Stomach (tissue), 19 donors: ENCODE data around the gene ENTR1. TPM values are rescaled to one million over a fixed set of nuclear protein-coding genes. Genes with fewer than 3 reads are reported as not detected.

Source experiments
- DNase-seq, 2 donors: peaks; one replicate each; pipeline versions ENCODE4 v3.0.0 to v3.0.0-alpha.2; 2013 to 2019
- H3K27ac ChIP-seq, 5 donors: fragments of 200-600 bp in 4 of 5; sonication (generic) in 4 of 5; one replicate each; pipeline ENCODE4 v1.5.1; 2013 to 2019; ENCODE audit warnings: mild to moderate bottlenecking in 1 of 5, moderate library complexity in 1 of 5
- H3K27me3 ChIP-seq, 3 donors: fragments of 200-600 bp; sonication (generic); one replicate each; pipeline ENCODE4 v1.5.1; 2017 to 2019; ENCODE audit warnings: mixed run types in 1 of 3
- H3K36me3 ChIP-seq, 4 donors: fragments of 200-600 bp; sonication (generic); 1 replicate in 3 of 4; 2 replicates in 1 of 4; pipeline ENCODE4 v1.5.1; 2016 to 2019
- H3K4me1 ChIP-seq, 4 donors: fragments of 200-600 bp; sonication (generic); one replicate each; pipeline ENCODE4 v1.5.1; 2016 to 2019
- H3K4me3 ChIP-seq, 4 donors: fragments of 200-600 bp; sonication (generic) in 3 of 4; one replicate each; pipeline ENCODE4 v1.5.1; 2016 to 2019; ENCODE audit warnings: mild to moderate bottlenecking in 1 of 4
- H3K9me3 ChIP-seq, 4 donors: fragments of 200-600 bp; sonication (generic); one replicate each; pipeline ENCODE4 v1.5.1; 2016 to 2019
- CTCF ChIP-seq, 7 experiments: fragments of 450-650 bp in 4 of 7; fragments of 200-600 bp in 3 of 7; sonication (generic) in 3 of 7; IDR thresholded peaks; one replicate each; pipeline ENCODE4 v1.5.1; 2016 to 2019; ENCODE audit warnings: antibody characterized with exemption in 7 of 7, control low read depth in 2 of 7, mild to moderate bottlenecking in 1 of 7
- EP300 ChIP-seq: sonication (generic); formaldehyde crosslinking; IDR thresholded peaks from one replicate; pipeline ENCODE4 v1.6.1; 2017; ENCODE audit warnings: antibody characterized with exemption
- POLR2A ChIP-seq, 4 donors: fragments of 450-650 bp; IDR thresholded peaks; one replicate each; pipeline ENCODE4 v1.6.1; 2016; ENCODE audit warnings: antibody characterized with exemption in 4 of 4, control low read depth in 2 of 4, mild to moderate bottlenecking in 1 of 4, moderate library complexity in 1 of 4
- POLR2AphosphoS5 ChIP-seq, 3 donors: sonication (generic); formaldehyde crosslinking; IDR thresholded peaks; one replicate each; pipeline ENCODE4 v1.6.1; 2016; ENCODE audit warnings: antibody characterized with exemption in 3 of 3
- WGBS, 5 donors: extraction: QIAGEN DNeasy Blood & Tissue Kit in 3 of 5; methylation state at CpG; one replicate each; pipeline versions ENCODE4 v1.1.5 to v1.1.7; 2013 to 2018; 5-methylcytosine and 5-hydroxymethylcytosine counted together
- intact Hi-C: fragments of 100-400 bp; cut with DNase I; formaldehyde crosslinking; loops from one replicate; pipeline ENCODE4 v1.15.1; 2023; ENCODE audit warnings: low total_unique reads
- long read RNA-seq, 10 donors: transcript quantifications; one replicate each; lab custom pipeline, GENCODE V29; 2026
- polyA plus RNA-seq, 3 donors: library from polyadenylated mRNA; stranded (reverse); fragments of 200-250 nt; gene quantifications; one replicate each; pipeline ENCODE4 v1.2.3, GENCODE V29; 2013
- total RNA-seq, 5 donors: library from RNA; depleted of rRNA; stranded (reverse); fragments of >200 nt; gene quantifications; one replicate each; pipeline versions ENCODE4 v1.1.0 to v1.2.3, GENCODE V29; 2014 to 2016
- donor health status: healthy with polysubstance abuse.
- donor health status: Bipolar disorder and iron deficiency.
- donor health status: healthy.

The ENTR1 gene
- total RNA-seq (100 to 1,000 TPM in 1 of 5 donors, 10 to 100 TPM in 4; 26.3 to 184 (median 71.2) TPM), polyA plus RNA-seq (10 to 100 TPM; 20.6 to 29.5 (median 27.2) TPM)
- long read RNA-seq, donor 1: 0 reads
- long read RNA-seq, donor 2, partial matches to known transcripts: 0 of 2 reads
- long read RNA-seq, donor 2, other reads (novel, unspliced or antisense): 0 of 2 reads
- long read RNA-seq, donor 3, partial matches to known transcripts: 0 of 1 reads
- long read RNA-seq, donor 3, other reads (novel, unspliced or antisense): 0 of 1 reads
- long read RNA-seq, donor 4: 0 reads
- long read RNA-seq, donor 5, partial matches to known transcripts: 0 of 6 reads
- long read RNA-seq, donor 5, other reads (novel, unspliced or antisense): 0 of 6 reads
- long read RNA-seq, donor 6, transcript ENTR1-204 (8 exons, 2,129 nt): major isoform, 7 of 11 reads
- long read RNA-seq, donor 6, partial matches to known transcripts: 0 of 11 reads
- long read RNA-seq, donor 6, other reads (novel, unspliced or antisense): 0 of 11 reads
- long read RNA-seq, donor 7, partial matches to known transcripts: 0 of 3 reads
- long read RNA-seq, donor 7, other reads (novel, unspliced or antisense): 0 of 3 reads
- long read RNA-seq, donor 8, transcript ENTR1-204 (8 exons, 2,129 nt): major isoform, 5 of 6 reads
- long read RNA-seq, donor 8, partial matches to known transcripts: 0 of 6 reads
- long read RNA-seq, donor 8, other reads (novel, unspliced or antisense): 0 of 6 reads
- long read RNA-seq, donor 9, partial matches to known transcripts: 0 of 3 reads
- long read RNA-seq, donor 9, other reads (novel, unspliced or antisense): 0 of 3 reads
- long read RNA-seq, donor 10: 0 reads

GRCh38 chr9:136410500-136411287, at the start of gene ENTR1, which contains the start of gene PMPCA:
TSS of gene ENTR1 (minus strand) at chr9:136410614. CDS start at chr9:136410397, 217 bp downstream.
TSS of gene PMPCA (plus strand) at chr9:136410658. CDS start at chr9:136410669, 11 bp downstream.
- WGBS, 5 donors: 0% methylated on average over 21 to 82 of the region's 83 CpGs
- DNase-seq: peak; percentile 95 to 97
- intact Hi-C loops: no loop called here
- Histone ChIP-seq H3K27ac (peak within 1 kb of the TSS; percentile 86 to 96 (median 93)), H3K4me1 (peaks cover 22 to 34% (median 30%) of the 10 kb centered on the region in 4 donors), H3K36me3 (peaks cover 46 to 60% (median 58%) of the 10 kb centered on the region in 4 donors), H3K9me3 (no peaks in the 10 kb centered on the region), H3K4me3 (peak within 1 kb of the TSS; percentile 90 to 100 (median 99)), H3K27me3 (no peaks in the 10 kb centered on the region)
- TF ChIP-seq EP300 (no peak), POLR2AphosphoS5 (IDR thresholded peaks at IDR 0.05) (peak; percentile 98 to 100 (median 99)), POLR2A (IDR thresholded peaks at IDR 0.05) (peak in 2 of 4 donors; percentile 46 to 64), CTCF (IDR thresholded peaks at IDR 0.05) (no peak)

GRCh38 chr9:136459425-136459824, 49.0 kb upstream of the ENTR1 start:
- no peaks in the 10 kb centered on the region for H3K27me3 ChIP-seq
- H3K36me3 ChIP-seq: peaks cover 97 to 100% (median 100%) of the 10 kb centered on the region in 4 donors
- peaks cover 0 to 16% (median 0%) of the 10 kb centered on the region in 4 donors for H3K4me1 ChIP-seq
- no peak overlapping the region for H3K27ac ChIP-seq
- DNase-seq: no peak
- WGBS, 5 donors: 93 to 97% (median 95%) methylated on average over 28 of the region's 28 CpGs
- TF ChIP-seq POLR2A (IDR thresholded peaks at IDR 0.05): no peak
- TF ChIP-seq EP300: no peak
- no peak for TF ChIP-seq POLR2AphosphoS5 (IDR thresholded peaks at IDR 0.05)
- TF ChIP-seq CTCF (IDR thresholded peaks at IDR 0.05): no peak
- intact Hi-C loops: no loop called here
- no peak overlapping the region for H3K4me3 ChIP-seq
- H3K9me3 ChIP-seq: no peaks in the 10 kb centered on the region

GRCh38 chr9:136457326-136457725, 46.9 kb upstream of the ENTR1 start:
- DNase-seq: no peak
- Histone ChIP-seq H3K4me3 (no peak overlapping the region), H3K4me1 (peaks cover 0 to 16% (median 0%) of the 10 kb centered on the region in 4 donors), H3K36me3 (peaks cover 89 to 100% (median 100%) of the 10 kb centered on the region in 4 donors), H3K27ac (no peak overlapping the region), H3K27me3 (no peaks in the 10 kb centered on the region), H3K9me3 (no peaks in the 10 kb centered on the region)
- intact Hi-C loops: no loop called here
- 92 to 97% (median 95%) methylated on average over 23 to 24 of the region's 24 CpGs for WGBS, 5 donors
- TF ChIP-seq CTCF (IDR thresholded peaks at IDR 0.05): no peak
- no peak for TF ChIP-seq EP300
- TF ChIP-seq POLR2A (IDR thresholded peaks at IDR 0.05): no peak
- no peak for TF ChIP-seq POLR2AphosphoS5 (IDR thresholded peaks at IDR 0.05)
